GM19468 (cell line): Measurements from ENCODE around the gene CKS1B.
A peak's percentile ranks its signal among the peaks of the same experiment; 100 is the strongest.
"Not testable (repeated sequence)": the region's sequence is repeated elsewhere in the genome, so short reads cannot be mapped to it uniquely, and the experiment has no call there.

ENCODE experiments used
- ATAC-seq: cut with Tn5 transposase; IDR thresholded peaks from one replicate; pipeline ENCODE4 v1.9.1; 2021; ENCODE audit warnings: mild to moderate bottlenecking, moderate library complexity, moderate number of reproducible peaks; ENCODE audit not compliant: unreplicated experiment; ENCODE audit errors: extremely low read depth

CKS1B gene

DNA sequence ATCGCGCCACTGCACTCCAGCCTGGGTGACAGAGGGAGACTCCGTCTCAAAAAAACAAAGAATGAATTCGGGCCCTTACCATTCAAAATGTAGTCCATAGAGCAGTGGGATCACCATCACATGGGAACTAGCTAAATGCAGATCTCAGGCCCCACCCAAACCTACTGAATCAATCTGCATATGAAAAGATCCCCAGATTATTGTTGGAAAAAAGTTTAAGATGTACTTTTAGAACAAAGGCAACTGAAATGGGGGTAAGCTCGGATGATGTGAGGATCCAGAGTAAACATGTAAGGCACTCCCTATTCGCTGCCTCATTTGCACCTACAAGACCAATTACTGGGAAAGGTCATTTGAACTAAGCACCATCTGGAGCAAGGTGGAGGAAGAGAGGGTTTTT is 7.9 kb downstream of the CKS1B start:
- no peak for ATAC-seq

DNA sequence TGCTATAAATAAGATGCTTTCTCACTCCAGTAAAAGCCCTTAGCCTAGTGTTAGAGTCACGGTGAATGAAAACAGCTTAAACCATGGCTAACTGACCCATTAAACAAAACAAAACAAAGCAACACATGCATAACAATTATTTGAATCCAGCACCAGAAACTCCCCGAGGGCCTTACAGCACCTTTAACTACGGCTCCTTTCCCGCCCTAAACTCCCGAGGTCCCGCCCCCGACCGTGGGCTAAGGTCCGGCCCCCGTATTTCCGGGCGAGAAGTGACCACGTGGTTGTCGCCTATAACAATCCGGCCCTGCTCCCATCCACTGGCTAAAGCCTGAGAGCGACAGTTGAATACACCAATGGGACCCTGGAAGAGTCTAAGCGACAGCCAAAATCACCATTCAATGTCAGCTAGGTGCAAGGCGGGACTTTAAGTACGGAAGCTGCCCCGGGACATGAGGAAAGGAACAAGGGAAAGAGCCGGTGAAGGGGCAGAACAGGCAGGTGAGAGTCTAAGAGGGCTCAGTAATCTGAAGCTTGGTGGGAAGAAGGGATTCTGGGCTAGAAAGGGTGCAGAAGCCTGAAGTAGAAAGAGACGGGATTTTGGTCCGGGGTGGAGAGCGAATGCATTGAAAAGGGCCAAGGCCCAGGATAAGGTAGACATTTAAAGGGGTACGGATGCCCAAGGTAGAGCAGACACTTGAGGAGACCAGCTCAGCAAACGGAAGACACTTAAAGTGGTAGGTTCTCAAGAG is 8.6 kb downstream of the CKS1B start, which contains the start of gene FLAD1:
Gene FLAD1 (plus strand): TSS at position 448 of the 752 bp plus-strand sequence. CDS start 351 bp downstream, outside the sequence.
- peak; percentile 91 for ATAC-seq

DNA sequence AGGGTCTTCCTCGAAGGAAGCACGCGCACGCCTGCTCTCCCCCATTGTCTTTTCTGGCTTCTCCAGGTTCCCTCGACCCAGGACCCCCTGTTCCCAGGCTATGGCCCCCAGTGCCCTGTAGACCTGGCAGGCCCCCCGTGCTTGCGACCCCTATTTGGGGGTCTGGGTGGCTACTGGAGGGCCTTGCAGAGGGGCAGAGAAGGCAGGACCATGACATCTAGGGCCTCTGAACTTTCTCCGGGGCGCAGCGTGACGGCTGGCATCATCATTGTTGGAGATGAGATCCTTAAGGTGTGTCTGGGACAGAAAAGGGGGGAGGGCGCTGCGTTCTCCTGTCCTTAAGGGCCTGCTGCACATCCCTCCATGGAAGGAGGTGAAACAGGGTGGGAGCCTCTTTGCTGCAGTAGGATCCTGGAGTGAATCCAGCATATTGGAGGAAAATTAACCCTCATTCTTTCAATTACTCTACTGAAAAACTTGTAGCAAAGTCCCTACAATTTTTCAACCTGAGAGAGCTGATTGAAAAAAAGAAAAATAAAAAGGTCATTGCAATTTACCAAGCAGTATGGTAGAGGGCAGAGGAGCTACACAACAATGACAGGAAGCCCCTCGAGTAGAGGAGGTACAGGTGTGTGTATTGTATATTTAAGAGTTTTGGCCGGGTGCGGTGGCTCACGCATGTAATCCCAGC is 9.4 kb downstream of the CKS1B start:
- no peak for ATAC-seq

DNA sequence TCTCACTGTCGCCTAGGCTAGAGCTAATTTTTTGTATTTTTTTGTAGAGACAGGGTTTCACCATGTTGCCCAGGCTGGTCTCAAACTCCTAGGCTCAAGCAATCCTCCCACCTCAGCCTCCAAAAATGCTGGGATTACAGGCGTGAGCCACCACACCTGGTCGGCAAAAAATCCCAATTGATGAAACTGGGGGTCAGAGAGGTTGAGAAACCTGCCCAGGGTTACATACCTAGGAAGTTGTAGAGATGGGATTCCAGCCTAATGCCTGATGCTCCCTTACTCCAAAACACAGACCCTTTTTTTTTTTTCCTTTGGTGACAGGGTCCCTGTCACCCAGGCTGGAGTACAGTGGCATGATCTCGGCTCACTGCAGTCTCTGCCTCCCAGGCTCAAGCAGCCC is 12.3 kb downstream of the CKS1B start:
- ATAC-seq: not testable (repeated sequence)

DNA sequence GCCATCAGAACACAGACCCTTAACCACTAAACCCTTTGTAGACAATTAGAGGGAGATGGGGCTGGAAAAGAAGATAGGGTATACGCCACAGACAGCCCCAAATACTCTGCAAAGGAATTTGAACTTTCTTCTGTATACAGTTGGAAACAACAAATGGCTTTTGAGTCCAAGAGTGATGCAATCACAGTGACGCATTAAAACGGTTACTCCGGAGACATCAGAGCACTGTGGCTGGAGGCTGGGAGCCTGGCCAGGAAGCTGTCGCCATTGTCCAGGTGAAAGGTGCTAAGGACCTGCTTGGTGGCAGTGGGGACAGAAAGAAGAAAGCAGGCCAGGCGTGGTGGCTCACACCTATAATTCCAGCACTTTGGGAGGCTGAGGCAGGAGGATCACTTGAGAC is 12.8 kb downstream of the CKS1B start:
- no peak for ATAC-seq

DNA sequence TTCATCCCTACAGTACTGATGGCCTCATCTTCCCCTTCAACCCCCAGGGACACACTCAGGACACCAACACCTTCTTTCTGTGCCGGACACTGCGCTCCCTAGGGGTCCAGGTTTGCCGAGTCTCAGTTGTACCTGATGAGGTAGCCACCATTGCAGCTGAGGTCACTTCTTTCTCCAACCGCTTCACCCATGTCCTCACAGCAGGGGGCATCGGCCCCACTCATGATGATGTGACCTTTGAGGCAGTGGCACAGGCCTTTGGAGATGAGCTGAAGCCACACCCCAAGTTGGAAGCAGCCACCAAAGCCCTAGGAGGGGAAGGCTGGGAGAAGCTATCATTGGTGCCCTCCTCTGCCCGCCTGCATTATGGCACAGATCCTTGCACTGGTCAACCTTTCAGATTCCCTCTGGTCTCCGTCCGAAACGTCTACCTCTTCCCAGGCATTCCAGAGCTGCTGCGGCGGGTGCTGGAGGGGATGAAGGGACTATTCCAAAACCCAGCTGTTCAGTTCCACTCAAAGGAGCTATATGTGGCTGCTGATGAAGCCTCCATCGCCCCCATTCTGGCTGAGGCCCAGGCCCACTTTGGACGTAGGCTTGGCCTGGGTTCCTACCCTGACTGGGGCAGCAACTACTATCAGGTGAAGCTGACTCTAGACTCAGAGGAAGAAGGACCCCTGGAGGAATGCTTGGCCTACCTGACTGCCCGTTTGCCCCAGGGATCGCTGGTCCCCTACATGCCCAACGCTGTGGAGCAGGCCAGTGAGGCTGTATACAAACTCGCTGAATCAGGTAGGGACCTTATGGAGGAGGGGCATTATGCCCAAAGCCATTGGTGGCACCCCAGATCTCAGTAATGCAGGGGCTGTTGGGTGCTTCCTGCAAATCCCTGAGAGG is 13.8 kb downstream of the CKS1B start:
- ATAC-seq: no peak

DNA sequence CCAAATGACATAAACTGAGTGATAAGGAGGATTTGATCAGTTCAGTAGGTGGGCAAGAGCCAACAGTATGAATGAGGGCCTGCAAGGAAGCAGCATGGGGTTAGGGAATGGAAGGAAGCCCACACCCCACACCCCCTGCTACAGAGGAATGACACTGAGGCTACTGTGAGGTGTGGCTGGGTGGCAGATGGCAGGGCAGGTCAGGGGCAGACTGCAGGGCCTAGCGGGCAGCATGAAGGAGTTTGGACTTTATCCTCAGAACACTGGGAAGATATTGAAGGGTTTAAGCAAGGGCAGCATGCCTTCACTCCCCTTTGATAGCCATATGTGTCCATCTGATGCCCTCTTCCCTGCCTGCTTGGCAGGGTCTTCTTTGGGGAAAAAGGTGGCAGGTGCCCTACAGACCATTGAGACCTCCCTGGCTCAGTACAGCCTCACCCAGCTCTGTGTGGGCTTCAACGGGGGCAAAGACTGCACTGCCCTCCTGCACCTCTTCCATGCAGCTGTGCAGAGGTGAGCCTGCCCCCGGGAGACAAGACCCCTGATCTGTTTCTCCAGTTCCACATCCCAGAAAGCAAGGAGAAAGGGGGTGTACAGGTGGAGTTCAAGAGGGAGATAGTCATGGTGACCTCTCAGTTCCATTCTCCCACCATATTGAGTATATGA is 14.8 kb downstream of the CKS1B start:
- ATAC-seq: no peak

DNA sequence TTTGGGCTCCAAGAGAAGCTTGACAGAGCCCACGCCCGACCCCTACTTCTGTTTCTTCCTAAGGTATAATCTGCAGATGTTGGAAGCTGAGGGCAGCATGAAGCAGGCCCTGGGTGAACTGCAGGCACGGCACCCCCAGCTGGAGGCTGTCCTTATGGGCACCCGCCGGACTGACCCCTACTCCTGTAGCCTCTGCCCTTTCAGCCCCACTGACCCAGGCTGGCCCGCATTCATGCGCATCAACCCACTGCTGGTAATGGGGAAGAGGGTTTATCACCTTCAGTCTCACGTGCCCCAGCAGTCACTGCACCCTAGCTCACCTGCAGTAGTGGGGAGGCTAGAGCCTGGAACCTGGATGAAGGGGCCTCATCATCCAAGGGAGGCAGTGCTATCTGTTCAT is 15.8 kb downstream of the CKS1B start:
- no peak for ATAC-seq

DNA sequence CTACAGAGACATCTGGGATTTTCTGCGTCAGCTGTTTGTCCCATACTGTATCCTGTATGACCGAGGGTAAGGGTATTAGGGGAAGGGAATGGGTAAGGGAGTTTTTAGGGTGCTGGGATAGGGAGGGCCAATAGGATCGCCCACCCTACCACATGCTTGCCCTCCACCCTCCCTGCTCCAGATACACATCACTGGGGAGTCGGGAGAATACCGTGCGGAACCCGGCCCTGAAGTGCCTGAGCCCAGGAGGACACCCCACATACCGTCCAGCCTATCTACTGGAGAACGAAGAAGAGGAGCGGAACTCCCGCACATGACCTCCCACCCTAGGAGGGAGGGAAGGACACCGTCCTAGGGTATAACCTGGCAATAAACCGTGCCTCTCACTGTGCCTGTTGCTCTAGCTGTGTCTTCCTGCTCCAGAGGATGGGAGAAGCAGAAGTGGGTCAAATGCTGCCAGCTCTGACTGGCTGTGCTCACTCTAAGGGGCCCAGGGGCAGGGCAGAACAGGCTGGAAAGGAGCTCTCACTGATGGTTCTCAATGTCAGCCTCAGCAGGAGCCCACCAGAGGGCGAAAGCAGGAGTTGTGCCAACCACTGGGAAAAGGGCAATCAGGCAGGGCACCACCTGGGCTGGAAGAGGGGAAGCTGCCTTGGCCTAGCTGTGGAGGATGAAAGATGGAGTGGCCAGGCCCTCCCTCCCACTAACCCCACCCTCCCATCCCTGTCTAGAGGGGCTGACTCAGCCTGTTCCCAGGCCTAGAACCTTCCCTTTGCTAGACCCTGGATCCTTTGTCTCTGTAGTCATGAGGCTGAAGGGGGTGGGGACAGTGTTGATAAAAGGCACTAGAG is 18.5 kb downstream of the CKS1B start:
- no peak for ATAC-seq

DNA sequence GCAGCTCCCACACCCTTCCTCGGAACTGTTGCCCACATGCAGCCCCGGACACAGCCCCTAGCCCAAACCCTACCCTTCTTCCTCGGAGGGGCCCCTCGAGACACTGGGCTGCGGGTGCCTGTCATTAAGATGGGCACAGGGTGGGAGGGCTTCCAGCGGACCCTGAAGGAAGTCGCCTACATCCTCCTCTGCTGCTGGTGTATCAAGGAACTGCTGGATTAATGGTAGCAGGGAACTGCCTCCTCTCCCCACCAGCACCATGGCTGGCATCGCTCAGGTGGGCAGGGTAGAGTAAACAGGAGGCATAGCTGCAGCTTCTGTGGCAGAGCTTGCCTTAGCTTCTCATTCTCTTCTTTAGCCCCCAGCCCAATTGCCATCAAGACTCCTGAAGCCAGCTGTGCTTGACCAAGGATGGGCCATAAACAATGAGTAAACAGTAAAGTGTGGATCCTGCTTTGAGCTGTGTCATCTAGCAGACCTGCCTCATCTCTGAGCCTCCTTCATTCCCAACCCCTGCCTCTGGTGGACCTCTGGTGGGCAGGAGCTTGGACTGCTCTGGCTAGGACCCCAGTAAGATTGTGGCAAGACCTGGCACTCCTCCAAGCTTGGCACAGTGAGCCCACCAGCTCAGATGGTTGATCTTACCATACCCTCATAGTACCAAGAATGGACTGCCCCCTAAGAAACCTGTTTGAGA is 19.2 kb downstream of the CKS1B start, which contains the start of gene LENEP:
Gene LENEP (plus strand): TSS at position 15 of the 697 bp plus-strand sequence. CDS start 22 bp downstream, at position 37.
- ATAC-seq: no peak

DNA sequence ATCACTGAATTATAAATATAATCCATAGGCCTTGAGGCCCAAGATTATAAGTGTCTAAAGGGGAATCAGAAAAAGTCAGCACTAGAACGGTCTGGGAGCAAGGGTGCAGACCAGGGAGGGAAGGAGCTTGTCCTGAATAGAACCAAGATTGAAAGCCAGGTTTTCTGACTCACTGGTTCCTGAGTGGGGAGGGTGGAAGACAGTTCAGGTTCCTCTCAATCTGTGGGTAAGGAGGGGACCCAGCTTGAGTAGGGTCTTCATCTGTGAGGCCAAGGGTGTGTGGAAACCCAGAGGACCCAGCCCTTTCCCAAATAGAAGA is 19.7 kb downstream of the CKS1B start:
- no peak for ATAC-seq

DNA sequence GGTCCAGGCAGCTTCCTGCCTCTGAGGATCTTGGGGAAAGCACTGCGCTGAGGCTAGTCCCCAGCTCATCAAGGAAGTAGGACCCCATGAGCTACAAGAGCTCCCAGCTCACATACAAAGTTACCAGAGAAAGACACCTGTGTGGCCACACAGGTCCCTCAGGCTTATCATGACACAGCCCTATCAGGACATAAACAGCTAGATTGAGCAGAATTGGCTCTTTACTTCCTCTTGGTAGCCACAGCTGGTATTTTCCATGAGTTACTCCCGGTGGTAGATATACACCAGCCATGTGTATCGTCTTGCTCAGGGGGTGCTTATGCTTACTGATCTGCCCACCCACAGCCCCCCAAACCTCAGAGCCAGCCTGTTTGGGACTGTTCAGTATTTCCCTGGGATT is 20.1 kb downstream of the CKS1B start:
- no peak for ATAC-seq

DNA sequence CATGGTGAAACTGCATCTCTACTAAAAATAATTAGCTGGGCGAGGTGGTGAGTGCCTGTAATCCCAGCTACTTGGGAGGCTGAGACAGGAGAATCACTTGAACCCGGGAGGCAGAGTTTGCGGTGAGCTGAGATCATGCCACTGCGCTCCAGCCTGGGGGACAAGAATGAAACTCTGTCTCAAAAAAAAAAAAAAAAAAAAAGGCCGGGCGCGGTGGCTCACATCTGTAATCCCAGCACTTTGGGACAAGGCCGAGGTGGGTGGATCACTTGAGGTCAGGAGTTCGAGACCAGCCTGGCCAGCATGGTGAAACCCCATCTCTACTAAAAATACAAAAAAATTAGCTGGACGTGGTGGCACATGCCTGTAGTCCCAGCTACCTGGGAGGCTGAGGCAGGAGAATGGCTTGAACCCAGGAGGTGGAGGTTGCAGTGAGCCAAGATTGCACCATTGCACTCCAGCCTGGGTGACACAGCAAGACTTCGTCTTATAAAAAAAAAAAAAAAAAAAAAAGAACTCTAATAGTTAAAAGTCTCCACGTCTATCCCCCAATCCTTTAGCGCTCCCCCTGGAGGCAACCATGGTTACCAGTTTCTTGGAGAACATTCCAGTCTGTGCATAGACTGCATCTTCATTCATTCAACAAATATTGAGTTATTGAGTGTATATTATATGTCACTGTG is 21.0 kb downstream of the CKS1B start:
- not testable (repeated sequence) for ATAC-seq

DNA sequence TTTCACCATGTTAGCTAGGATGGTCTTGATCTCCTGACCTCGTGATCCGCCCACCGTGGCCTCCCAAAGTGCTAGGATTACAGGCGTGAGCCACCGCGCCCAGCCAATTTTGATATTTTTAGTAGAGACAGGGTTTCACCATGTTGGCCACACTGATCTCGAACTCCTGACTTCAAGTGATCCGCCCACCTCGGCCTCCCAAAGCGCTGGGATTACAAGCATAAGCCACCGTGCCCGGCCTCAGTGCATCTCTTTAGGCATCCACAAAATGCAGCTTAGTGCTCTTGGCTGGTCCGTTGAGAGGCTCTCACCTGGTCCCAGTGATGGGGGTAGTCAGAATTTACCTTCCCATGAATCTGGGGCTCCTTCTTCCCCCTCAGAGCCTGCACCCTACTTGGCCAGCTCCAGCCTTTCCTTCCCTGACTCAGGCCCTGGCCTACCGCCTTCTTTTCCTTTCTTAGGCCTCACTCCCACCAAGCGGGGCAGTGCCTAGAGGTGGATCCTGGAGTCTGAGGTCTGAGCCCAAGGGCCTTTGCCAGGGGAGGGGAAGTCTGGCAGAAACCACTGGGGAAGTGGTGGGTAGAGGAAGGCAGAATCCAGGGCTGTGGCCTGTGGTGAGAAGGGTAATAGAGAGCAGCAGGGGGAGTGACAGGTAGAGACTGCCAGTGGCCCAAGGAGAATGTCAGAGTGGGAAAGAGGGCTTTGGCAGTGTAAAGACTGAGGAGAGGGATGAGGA is 22.7 kb downstream of the CKS1B start:
- no peak for ATAC-seq

DNA sequence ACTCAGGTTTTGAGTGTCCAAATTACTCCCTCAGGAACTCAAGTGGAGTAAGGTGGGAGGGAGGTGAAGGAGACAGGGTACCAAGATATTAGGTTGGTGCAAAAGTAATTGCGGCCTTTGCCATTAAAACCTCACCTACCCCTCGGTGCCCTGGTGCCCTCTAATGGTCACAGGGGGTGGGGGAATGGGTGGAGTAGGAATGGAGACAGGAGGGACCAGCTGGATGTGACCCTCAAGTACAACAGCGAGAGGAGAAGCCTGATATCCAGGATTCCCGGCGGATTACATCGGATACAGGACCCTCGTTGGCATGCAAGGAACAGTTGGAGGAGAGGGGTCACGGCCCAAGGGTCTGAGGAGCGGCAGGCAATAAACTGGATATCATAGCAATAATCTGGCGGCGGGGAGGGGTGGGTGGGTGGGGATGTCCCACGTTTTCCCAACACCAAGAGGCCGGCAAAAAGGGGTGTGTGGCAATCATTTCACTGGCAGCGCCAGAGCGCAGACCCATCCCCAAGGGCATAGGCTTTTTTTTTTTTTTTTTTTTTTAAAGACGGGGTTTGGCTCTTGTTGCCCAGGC is 23.8 kb downstream of the CKS1B start:
- ATAC-seq: no peak

DNA sequence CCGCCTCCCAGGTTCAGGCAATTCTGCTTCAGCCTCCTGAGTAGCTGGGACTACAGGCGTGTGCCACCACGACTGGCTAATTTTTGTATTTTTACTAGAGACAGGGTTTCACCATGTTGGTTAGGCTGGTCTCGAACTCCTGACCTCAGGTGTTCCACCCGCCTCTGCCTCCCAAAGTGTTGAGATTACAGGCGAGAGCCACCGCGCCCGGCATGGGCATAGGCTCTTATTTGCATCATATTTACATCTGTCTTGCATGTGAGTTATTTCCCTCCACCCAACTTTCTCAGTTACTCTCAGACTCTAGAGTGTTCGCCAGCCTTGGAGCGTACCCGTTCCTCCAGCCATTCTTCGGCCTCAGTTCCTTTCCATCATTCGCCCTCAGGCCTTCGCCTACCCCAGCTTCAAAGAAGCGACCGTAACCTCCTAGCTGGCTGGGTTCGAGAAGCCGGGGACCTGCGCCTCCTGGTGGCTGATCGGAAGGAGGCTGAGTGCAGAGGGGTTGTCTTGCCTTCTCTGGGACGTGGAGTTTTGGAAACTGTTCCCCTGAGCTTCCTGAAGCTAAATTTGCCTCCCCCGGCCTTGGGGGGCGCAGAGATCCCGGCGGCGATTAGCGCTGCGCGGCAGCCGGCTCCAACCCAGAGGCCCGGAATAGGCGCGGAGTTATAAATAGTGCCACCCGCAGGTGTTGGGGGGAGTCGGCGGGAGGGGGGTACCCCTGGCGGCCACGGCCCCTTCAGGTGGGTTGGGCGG is 24.5 kb downstream of the CKS1B start:
- no peak for ATAC-seq
